NCI-H510A (cell line): Measurements from ENCODE around the gene DGKQ.
"Not testable (repeated sequence)": the region's sequence is repeated elsewhere in the genome, so short reads cannot be mapped to it uniquely, and the experiment has no call there.

Experiments used
- DNase-seq: peaks from one replicate; lab custom pipeline; 2025; lab: John Stamatoyannopoulos, UW

Gene DGKQ

GRCh38 chr4:921830-922331 lies 51.5 kb downstream of the DGKQ start:
- no peak for DNase-seq

GRCh38 chr4:919004-919680 lies 54.2 kb downstream of the DGKQ start:
- DNase-seq, result not testable (repeated sequence)

- DNase-seq, result not testable (repeated sequence)
Measured at GRCh38 chr4:918591-918990, 54.8 kb downstream of the DGKQ start.

- no peak for DNase-seq
Measured at GRCh38 chr4:917992-918391, 55.4 kb downstream of the DGKQ start.

GRCh38 chr4:917466-917865 lies 55.9 kb downstream of the DGKQ start:
- no peak for DNase-seq

- DNase-seq, result no peak
Measured at GRCh38 chr4:915595-915994, 57.8 kb downstream of the DGKQ start.

- no peak for DNase-seq
Measured at GRCh38 chr4:915041-915474, 58.3 kb downstream of the DGKQ start.

GRCh38 chr4:914531-914930 lies 58.8 kb downstream of the DGKQ start:
- no peak for DNase-seq

GRCh38 chr4:913280-913618 lies 60.1 kb downstream of the DGKQ start:
- no peak for DNase-seq

- DNase-seq, result no peak
Measured at GRCh38 chr4:912548-913279, 60.7 kb downstream of the DGKQ start.

GRCh38 chr4:911871-912490 lies 61.4 kb downstream of the DGKQ start:
- no peak for DNase-seq

- no peak for DNase-seq
Measured at GRCh38 chr4:911221-911751, 62.1 kb downstream of the DGKQ start.

GRCh38 chr4:910366-911091 lies 62.8 kb downstream of the DGKQ start:
- no peak for DNase-seq

- DNase-seq, result no peak
Measured at GRCh38 chr4:909821-910220, 63.5 kb downstream of the DGKQ start.

- no peak for DNase-seq
Measured at GRCh38 chr4:909131-909571, 64.2 kb downstream of the DGKQ start.
